Suppressor macrophage (primary cell): ENCODE measurements around the gene MGAT5.

Source experiments
- DNase-seq, 4 experiments: peaks; one replicate each; pipeline ENCODE4 v3.0.0-alpha.2; 2020 to 2022

The MGAT5 gene

GRCh38 chr2:134479696-134480330, 225.9 kb downstream of the MGAT5 start:
- DNase-seq = no peak

- DNase-seq = peak; percentile 18 to 68 (median 48)
These were observed 228.4 kb downstream of the MGAT5 start for GRCh38 chr2:134482131-134482723.

GRCh38 chr2:134482766-134483340, 229.0 kb downstream of the MGAT5 start:
- DNase-seq = no peak

GRCh38 chr2:134489732-134490384, 236.0 kb downstream of the MGAT5 start:
- DNase-seq = no peak

- DNase-seq = no peak
These were observed 236.7 kb downstream of the MGAT5 start for GRCh38 chr2:134490559-134490958.

- DNase-seq = no peak
These were observed 237.2 kb downstream of the MGAT5 start for GRCh38 chr2:134491022-134491421.

GRCh38 chr2:134491771-134492441, 238.0 kb downstream of the MGAT5 start:
- no peak for DNase-seq

- no peak for DNase-seq
These were observed 239.9 kb downstream of the MGAT5 start for GRCh38 chr2:134493797-134494196.

- no peak for DNase-seq
These were observed 244.8 kb downstream of the MGAT5 start for GRCh38 chr2:134498654-134499053.

- no peak for DNase-seq
These were observed 245.5 kb downstream of the MGAT5 start for GRCh38 chr2:134499307-134499926.

- DNase-seq = no peak
These were observed 246.5 kb downstream of the MGAT5 start for GRCh38 chr2:134500211-134500935.

- no peak for DNase-seq
These were observed 247.7 kb downstream of the MGAT5 start for GRCh38 chr2:134501476-134502091.

GRCh38 chr2:134502104-134502503, 248.2 kb downstream of the MGAT5 start:
- DNase-seq = no peak
